Measurements from ENCODE around the gene PDGFC. TPM values are rescaled to one million over a fixed set of nuclear protein-coding genes. Genes with fewer than 3 reads are reported as not detected.

The PDGFC gene
- total RNA-seq, 2 experiments from 2014 or later = not detected

DNA sequence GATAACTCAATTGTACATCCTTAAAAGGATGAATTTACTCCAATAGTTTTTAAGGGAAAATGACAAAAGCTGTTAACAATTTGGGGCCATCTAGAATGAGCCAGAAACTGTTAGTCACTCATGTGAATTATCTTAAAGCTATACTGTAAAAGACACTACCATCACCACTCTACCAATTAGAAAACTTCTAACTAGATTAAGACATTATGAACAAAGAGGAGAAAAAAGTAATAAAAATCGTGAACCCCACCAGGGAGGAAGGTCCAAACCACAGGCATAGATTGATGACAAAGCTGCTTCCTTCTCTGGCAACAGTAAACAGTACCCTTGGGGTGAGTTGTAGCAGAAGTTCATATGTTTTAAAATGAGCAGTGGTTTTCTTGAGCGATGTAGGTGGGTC is 106.1 kb downstream of the PDGFC start:
- TF ChIP-seq EZH2phosphoT487 (IDR thresholded peaks at IDR 0.05; ENCODE audit: borderline replicate concordance, low read depth, low read length) = no peak
- TF ChIP-seq, protein P1, sequence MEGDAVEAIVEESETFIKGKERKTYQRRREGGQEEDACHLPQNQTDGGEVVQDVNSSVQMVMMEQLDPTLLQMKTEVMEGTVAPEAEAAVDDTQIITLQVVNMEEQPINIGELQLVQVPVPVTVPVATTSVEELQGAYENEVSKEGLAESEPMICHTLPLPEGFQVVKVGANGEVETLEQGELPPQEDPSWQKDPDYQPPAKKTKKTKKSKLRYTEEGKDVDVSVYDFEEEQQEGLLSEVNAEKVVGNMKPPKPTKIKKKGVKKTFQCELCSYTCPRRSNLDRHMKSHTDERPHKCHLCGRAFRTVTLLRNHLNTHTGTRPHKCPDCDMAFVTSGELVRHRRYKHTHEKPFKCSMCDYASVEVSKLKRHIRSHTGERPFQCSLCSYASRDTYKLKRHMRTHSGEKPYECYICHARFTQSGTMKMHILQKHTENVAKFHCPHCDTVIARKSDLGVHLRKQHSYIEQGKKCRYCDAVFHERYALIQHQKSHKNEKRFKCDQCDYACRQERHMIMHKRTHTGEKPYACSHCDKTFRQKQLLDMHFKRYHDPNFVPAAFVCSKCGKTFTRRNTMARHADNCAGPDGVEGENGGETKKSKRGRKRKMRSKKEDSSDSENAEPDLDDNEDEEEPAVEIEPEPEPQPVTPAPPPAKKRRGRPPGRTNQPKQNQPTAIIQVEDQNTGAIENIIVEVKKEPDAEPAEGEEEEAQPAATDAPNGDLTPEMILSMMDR (conservative IDR thresholded peaks at IDR 0.05; ENCODE audit: low read length) = no peak

DNA sequence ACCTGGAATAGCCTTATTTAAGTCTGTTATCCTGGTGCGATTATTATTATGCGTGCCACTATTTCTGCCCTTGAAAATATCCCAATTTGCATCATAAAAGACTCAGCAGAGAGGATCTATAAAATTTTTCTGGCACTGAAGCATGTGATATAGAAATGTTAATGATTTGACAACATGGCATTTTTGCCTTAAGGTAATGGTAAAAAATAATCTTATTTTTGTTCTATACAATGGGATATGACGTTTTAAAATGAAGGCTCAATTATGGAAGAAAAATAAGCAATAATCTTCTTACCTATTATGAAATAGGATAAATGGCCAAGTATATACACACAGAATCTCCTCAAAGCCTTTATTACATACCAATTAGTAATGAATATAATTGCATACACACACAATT is 113.5 kb downstream of the PDGFC start:
- no peak overlapping the region for H3K27ac ChIP-seq (ENCODE audit: low read depth, low read length, poor library complexity, severe bottlenecking)
- no peak overlapping the region for H3K4me2 ChIP-seq (ENCODE audit: low read length)
- no peak for DNase-seq (ENCODE audit: low spot score)
- H3K9me3 ChIP-seq (ENCODE audit: low read length) = no peaks in the 10 kb centered on the region
- H3K36me3 ChIP-seq (ENCODE audit: insufficient read depth, low read length) = no peaks in the 10 kb centered on the region
- intact Hi-C loops (cut with micrococcal nuclease; ENCODE audit: unreplicated experiment) = no loop called here
- H4K20me1 ChIP-seq (ENCODE audit: insufficient read depth, low read length) = no peaks in the 10 kb centered on the region
- H3K4me3 ChIP-seq (ENCODE audit: low read depth, low read length, poor library complexity, severe bottlenecking) = no peak overlapping the region
- H3K9me2 ChIP-seq (ENCODE audit: insufficient read depth, low read length) = no peaks in the 10 kb centered on the region
- TF ChIP-seq, protein P1 (conservative IDR thresholded peaks at IDR 0.05; ENCODE audit: low read length) = no peak
- TF ChIP-seq EZH2phosphoT487 (IDR thresholded peaks at IDR 0.05; ENCODE audit: borderline replicate concordance, low read depth, low read length) = no peak
- H3K79me2 ChIP-seq (ENCODE audit: insufficient read depth, low read depth, low read length) = no peaks in the 10 kb centered on the region
- no TSS peak for BruUV-seq (replicated peaks)
- H2AFZ ChIP-seq (ENCODE audit: low read length) = no peak overlapping the region
- CTCF ChIA-PET (ENCODE audit: unreplicated experiment) = no interaction called here
- H3K4me1 ChIP-seq (ENCODE audit: insufficient read depth, low read length, poor library complexity, severe bottlenecking) = no peaks in the 10 kb centered on the region
- POLR2A ChIA-PET = no interaction called here

More for the DNA sequence above, 106.1 kb downstream of the PDGFC start:
- Histone ChIP-seq H3K9me2 (ENCODE audit: insufficient read depth, low read length) (no peaks in the 10 kb centered on the region), H3K9me3 (ENCODE audit: low read length) (no peaks in the 10 kb centered on the region), H3K27ac (ENCODE audit: low read depth, low read length, poor library complexity, severe bottlenecking) (no peak overlapping the region), H4K20me1 (ENCODE audit: insufficient read depth, low read length) (no peaks in the 10 kb centered on the region), H2AFZ (ENCODE audit: low read length) (no peak overlapping the region), H3K36me3 (ENCODE audit: insufficient read depth, low read length) (no peaks in the 10 kb centered on the region), H3K4me3 (ENCODE audit: low read depth, low read length, poor library complexity, severe bottlenecking) (no peak overlapping the region), H3K79me2 (ENCODE audit: insufficient read depth, low read depth, low read length) (no peaks in the 10 kb centered on the region), H3K4me2 (ENCODE audit: low read length) (no peak overlapping the region), H3K4me1 (ENCODE audit: insufficient read depth, low read length, poor library complexity, severe bottlenecking) (no peaks in the 10 kb centered on the region)
- no TSS peak for BruUV-seq (replicated peaks)
- no peak for DNase-seq (ENCODE audit: low spot score)
- intact Hi-C loops (cut with micrococcal nuclease; ENCODE audit: unreplicated experiment) = no loop called here
- ChIA-PET POLR2A (interaction anchor here (0.7 kb wide), 1 partner anchor 65 kb away, joined by 3 read pairs; no protein-coding TSS in a partner anchor), CTCF (ENCODE audit: unreplicated experiment) (no interaction called here)

DNA sequence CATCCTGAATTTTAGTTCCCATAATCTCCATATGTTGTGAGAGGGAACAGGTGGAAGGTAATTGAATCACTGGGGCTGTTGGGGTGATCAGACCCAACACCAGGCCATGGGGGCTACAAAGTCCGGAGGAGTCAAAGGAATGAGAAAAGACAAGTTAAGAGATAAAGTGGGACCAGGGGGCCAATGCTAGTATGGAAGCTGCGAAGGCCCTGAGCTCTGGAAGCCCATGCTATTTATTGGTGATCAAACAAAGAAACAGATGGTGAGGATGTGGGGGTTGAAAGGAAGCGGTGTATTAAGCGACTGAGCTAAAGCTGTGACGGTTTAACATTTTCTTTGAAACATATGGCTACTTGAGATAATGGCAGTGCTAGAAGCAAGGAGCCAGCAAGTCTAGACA is 132.8 kb downstream of the PDGFC start:
- intact Hi-C loops (cut with micrococcal nuclease; ENCODE audit: unreplicated experiment) = no loop called here
- H3K4me1 ChIP-seq (ENCODE audit: insufficient read depth, low read length, poor library complexity, severe bottlenecking) = no peaks in the 10 kb centered on the region
- H3K36me3 ChIP-seq (ENCODE audit: insufficient read depth, low read length) = no peaks in the 10 kb centered on the region
- ChIA-PET POLR2A (no interaction called here), CTCF (ENCODE audit: unreplicated experiment) (no interaction called here)
- no peak overlapping the region for H3K27ac ChIP-seq (ENCODE audit: low read depth, low read length, poor library complexity, severe bottlenecking)
- TF ChIP-seq, protein P1 (conservative IDR thresholded peaks at IDR 0.05; ENCODE audit: low read length) = no peak
- TF ChIP-seq EZH2phosphoT487 (IDR thresholded peaks at IDR 0.05; ENCODE audit: borderline replicate concordance, low read depth, low read length) = no peak
- H3K4me2 ChIP-seq (ENCODE audit: low read length) = no peak overlapping the region
- no peak overlapping the region for H2AFZ ChIP-seq (ENCODE audit: low read length)
- no peaks in the 10 kb centered on the region for H3K79me2 ChIP-seq (ENCODE audit: insufficient read depth, low read depth, low read length)
- no peak for DNase-seq (ENCODE audit: low spot score)
- no peak overlapping the region for H3K4me3 ChIP-seq (ENCODE audit: low read depth, low read length, poor library complexity, severe bottlenecking)
- H3K9me2 ChIP-seq (ENCODE audit: insufficient read depth, low read length) = no peaks in the 10 kb centered on the region
- no peaks in the 10 kb centered on the region for H3K9me3 ChIP-seq (ENCODE audit: low read length)
- no peaks in the 10 kb centered on the region for H4K20me1 ChIP-seq (ENCODE audit: insufficient read depth, low read length)
- no TSS peak for BruUV-seq (replicated peaks)

Data from OCI-LY7 (cell line).